Stimulated activated CD8-positive, alpha-beta memory T cell treated with anti-CD3 and anti-CD28 coated beads, Interleukin-2, amount 100 ng/mL, for 1 hour (primary cell): ENCODE measurements around the gene ACOXL.

ENCODE experiments used
- DNase-seq, 2 donors: peaks; one replicate each; pipeline ENCODE4 v3.0.0-alpha.2; 2020; ENCODE audit warnings: low read depth in 2 of 2

ACOXL gene

GRCh38 chr2:110828330-110828729 is 96.0 kb downstream of the ACOXL start:
- no peak for DNase-seq

GRCh38 chr2:110829413-110830146 is 97.2 kb downstream of the ACOXL start:
- DNase-seq = no peak

- no peak for DNase-seq
Observed at GRCh38 chr2:110832740-110833139, 100.4 kb downstream of the ACOXL start.

DNA sequence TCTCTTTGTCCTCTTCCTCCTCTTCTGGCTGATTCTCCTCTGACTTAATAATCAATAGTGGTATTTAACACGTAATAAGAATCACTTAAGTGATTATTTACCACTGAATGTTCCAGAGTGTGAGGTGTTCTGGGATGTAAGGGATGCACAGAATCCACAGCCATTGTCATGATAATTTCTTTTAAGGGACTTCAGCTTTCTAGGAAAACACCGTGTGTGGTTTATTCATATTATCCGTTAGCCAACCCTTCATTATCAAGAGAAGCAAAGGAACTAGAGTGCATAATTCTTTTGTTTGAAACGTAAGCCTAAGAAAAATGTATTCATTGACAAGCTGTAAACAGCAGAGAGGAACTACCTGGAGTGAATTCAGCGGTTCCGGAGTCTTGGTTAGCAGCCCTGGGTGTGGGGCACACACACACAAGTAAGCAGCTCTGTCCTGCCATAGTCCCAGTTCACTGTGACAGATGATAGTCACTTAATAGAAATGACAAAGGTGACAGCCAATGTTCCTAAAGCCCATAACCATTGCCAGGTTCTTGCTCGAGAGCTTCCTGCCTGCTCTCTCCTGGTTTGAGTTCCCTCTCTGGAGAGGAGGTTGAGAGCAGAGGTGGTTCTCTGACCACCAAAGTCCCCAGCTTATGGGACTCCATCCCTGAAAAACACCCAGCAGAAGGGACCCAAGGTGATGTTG is 101.9 kb downstream of the ACOXL start:
- DNase-seq = no peak

DNA sequence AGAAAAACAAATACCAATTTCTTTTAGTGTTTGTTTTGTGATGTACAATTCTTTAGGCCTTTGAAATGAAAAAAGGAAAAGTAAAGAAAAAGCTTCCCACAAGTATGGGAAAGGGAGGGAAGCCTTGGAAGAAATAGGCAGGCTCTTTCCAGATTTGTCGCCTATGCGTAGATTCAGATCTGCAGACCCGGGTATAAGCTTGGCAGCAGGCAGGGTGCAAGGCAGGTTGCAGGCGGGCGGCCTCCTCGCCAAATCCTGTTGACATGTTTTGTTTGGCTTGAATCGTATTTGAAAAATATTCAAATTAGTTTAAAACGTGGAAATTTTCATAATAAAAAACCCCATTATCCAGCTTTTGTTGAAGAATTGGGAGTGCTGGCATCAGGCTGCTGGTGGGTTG is 104.3 kb downstream of the ACOXL start:
- DNase-seq = no peak

DNA sequence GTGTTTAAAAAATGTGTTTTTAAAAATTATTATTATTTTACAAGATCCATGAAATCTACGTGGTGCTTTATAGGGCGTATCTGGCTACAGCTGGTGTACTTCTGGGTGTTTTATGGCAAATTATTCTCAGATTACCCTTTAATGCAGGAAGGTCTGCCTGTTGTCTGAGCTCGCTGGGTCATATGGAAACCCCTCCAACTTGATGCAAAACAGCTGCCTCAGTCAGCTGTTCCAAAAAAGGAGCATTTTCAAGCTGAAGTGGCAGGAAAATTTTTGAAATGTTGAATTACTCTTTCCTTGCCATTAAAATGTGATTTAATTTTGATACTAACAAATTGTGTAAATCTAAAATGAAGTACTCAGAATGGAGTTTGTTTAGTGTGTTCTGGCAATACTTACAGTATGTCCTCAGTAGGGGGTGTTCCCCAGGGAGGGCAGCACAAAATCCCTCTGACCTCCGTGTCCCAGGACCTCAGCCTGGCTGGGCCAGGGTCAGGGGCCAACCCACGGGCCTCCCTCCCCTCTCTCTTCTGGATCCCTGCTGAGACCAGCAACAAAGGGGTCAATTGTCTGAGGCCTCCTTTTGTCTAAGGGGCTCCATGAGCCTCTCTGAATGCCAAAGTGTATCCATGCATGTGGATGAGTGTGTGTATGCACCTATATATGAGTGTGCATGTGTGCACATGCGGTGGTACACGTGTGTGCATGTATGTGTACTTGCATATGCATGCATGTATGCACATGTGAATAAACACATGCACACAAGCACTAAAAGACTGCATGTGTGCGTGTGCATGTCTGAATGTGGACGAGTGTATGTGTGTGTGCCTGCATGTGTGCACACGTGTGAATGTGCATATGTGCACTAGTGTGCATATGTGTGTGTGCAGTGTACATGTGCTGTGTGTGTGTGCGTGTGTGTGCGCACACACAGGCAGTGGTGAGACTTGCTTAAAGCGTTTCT is 105.4 kb downstream of the ACOXL start:
- DNase-seq = no peak

DNA sequence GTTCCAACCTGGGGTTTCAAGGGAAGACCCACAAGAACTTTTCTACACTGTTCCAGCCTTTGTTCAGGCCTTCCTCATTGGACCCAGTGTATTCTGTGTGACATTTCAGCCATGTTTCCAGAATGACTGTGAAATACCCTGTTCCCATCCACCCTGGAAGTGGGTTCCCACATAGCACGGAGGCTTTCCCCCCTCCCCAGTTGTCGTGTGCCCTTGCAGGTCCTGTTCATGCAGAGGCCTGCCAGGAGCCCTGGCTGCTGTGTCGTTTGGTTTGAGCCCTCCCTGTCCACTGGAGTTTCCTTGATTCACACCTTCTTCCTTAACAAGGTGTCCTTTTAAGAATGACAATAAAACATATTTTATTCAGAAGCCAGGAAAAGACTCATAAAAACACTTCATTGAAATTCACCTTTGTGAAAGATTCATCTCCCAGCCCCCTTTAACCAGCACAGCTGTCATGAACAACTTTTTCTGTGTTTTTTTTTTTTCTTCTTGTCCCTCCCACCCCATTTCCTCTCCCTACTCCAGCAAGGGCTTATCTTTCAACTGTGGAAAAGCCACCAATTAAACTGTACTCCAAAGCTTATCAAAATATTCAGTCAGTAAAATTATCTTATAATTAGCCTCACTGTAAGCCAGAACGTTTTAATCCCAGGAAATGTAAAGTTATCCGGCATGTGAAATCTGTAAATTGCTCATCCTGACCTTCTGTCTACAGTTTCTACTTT is 106.4 kb downstream of the ACOXL start:
- DNase-seq = no peak

- DNase-seq = no peak
Observed at GRCh38 chr2:110840508-110840907, 108.1 kb downstream of the ACOXL start.

DNA sequence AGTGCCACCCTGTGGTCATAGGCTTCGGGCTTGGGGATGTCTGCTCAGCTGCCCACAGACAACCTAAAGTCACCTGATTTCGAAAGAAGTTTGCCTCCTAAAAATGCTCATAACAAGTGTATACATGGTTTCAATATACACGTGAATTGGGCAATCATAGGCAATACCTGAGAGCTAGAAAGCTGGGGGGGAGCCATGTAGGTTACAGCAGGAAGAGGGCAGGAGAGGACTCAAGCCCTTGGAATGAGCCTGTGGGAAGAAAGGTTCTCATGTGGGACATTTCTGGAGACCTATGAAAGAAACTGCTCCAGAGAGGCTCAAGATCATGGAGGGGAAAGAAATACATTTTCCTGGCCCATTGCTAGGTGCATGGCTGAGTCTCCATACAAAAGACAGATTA is 109.7 kb downstream of the ACOXL start:
- no peak for DNase-seq

GRCh38 chr2:110843496-110843895 is 111.1 kb downstream of the ACOXL start:
- DNase-seq = no peak

DNA sequence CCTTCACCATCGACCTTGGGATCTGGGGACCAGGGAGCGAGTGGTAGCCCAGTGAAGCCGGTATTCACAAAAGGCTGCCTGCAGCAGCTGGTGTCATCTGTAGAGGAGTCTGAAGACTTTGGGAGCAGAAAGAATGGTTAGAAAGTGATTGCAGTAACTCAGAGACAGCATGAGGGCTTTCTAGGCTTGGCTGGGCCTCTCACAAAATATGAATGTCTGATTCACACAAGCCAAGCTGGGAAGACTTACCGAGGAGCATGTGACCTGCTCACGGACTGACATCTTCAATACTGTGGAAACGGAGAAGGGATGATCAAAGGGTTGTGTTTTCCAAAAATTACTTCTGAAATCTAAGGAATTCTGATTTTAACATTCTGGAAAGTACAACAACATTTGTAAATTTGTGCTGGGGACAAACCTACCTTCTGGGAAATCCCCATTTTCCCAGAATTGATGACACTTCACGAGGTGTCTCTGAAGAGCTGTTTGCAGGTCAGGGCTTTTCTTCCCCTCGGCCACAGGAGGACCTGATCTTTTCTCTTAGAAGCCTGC is 111.7 kb downstream of the ACOXL start:
- no peak for DNase-seq

- no peak for DNase-seq
Observed at GRCh38 chr2:110847651-110848050, 115.3 kb downstream of the ACOXL start.

GRCh38 chr2:110848071-110848470 is 115.7 kb downstream of the ACOXL start:
- no peak for DNase-seq

DNA sequence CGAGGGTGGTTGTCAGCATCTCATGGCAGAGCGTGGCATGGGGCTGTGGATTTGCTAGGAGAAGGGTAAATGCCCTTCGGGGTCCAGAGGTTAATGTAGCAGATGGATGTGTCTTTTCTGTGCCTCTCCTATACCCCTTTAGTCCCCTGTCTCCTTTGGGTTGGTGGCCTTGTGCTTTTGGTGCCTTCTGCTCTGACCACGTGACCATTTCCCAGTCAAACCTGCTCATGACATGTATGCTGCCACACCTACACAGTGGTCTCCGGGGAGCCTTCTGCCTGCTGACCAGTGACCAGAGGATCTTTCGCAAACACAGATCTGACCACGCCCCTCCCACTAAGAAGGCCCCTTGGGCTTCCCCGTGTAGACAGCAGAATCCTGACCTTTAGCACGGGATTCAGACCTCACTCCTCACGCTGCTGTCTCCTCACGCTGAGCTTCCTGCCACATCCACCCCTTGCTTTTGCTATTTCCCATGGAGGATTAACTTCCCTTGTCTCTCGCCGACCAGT is 116.2 kb downstream of the ACOXL start:
- no peak for DNase-seq

GRCh38 chr2:110851531-110851930 is 119.2 kb downstream of the ACOXL start:
- DNase-seq = no peak

DNA sequence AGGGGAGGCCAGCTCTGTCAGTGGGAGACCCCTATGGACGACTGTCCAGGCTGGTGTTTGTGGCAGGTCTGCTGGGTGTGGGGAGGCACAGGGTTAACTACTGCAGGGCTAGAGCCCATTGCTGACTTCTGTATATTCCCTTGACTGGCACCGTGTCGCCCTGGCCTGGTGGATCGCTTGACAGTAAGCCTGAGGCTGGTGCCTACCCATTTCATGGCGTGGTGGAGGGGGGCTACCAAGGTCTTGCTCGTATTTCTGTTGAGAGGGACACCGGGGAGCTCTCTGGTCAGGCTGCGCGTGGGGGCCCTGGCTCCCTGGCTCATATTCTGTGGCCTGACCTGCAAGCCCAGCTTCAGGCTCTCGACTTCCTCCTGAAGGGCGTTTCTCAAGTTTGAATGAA is 119.7 kb downstream of the ACOXL start:
- no peak for DNase-seq

- DNase-seq = no peak
Observed at GRCh38 chr2:110852541-110853263, 120.3 kb downstream of the ACOXL start.

DNA sequence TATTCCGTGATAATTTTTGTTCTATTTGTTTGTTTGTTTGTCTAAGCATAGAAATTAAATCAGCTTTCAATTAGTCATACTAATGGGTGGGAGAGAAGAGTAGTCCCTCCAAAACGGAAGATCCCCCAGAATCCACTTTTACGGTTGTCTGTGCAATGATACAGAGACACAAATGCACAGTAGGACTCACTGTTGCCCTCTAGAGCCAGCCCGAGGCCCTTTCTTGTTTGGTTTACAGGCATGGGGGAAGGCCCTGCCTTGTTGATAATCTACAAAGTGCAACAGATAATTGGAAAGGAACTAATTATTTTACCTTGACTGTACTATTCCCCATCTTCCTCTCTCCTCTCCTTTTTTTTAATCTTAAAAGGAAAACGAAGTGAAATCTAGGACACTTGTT is 121.1 kb downstream of the ACOXL start:
- peak in 1 of 2 donors; percentile 33 for DNase-seq

- DNase-seq = no peak
Observed at GRCh38 chr2:110853948-110854347, 121.6 kb downstream of the ACOXL start.

- DNase-seq = no peak
Observed at GRCh38 chr2:110854355-110855081, 122.1 kb downstream of the ACOXL start.
